Prostate gland (tissue), 2 donors: Measurements from ENCODE around the gene OR4D6. TPM values are rescaled to one million over a fixed set of nuclear protein-coding genes. Genes with fewer than 3 reads are reported as not detected.

Experiments used
- DNase-seq: peaks from one replicate; pipeline ENCODE4 v3.0.0-alpha.2; 2019; ENCODE audit warnings: low spot score
- H3K27ac ChIP-seq, 2 donors: fragments of 200-600 bp; sonication (generic); 2 replicates each; pipeline ENCODE4 v1.5.1; 2017 to 2019
- H3K27me3 ChIP-seq: fragments of 200-600 bp; sonication (generic); replicated peaks from 2 replicates; pipeline ENCODE4 v1.5.1; 2019; ENCODE audit not compliant: insufficient read depth
- H3K36me3 ChIP-seq, 2 donors: fragments of 200-600 bp; sonication (generic); 1 replicate in 1 of 2; 2 replicates in 1 of 2; pipeline versions ENCODE4 v1.5.1 to v1.8.1; 2017 to 2019
- H3K4me1 ChIP-seq: fragments of 200-600 bp; sonication (generic); replicated peaks from 2 replicates; pipeline ENCODE4 v1.5.1; 2019
- H3K4me3 ChIP-seq, 2 donors: fragments of 200-600 bp; sonication (generic); 2 replicates each; pipeline ENCODE4 v1.5.1; 2017 to 2019
- H3K9me3 ChIP-seq: fragments of 200-600 bp; sonication (generic); 2 replicates; pipeline ENCODE4 v1.5.1; 2017
- CTCF ChIP-seq, 4 experiments: fragments of 200-600 bp in 2 of 4; fragments of 450-650 bp in 2 of 4; sonication (generic) in 2 of 4; IDR thresholded peaks; 1 replicate in 3 of 4; 2 replicates in 1 of 4; pipeline ENCODE4 v1.5.1; 2016 to 2019; ENCODE audit warnings: antibody characterized with exemption in 4 of 4, mild to moderate bottlenecking in 2 of 4, moderate library complexity in 2 of 4
- POLR2A ChIP-seq: fragments of 450-650 bp; IDR thresholded peaks from one replicate; pipeline ENCODE4 v1.6.1; 2016; ENCODE audit warnings: antibody characterized with exemption, mild to moderate bottlenecking
- POLR2AphosphoS5 ChIP-seq: sonication (generic); formaldehyde crosslinking; IDR thresholded peaks from one replicate; pipeline ENCODE4 v1.6.1; 2017; ENCODE audit warnings: antibody characterized with exemption
- WGBS: methylation state at CpG from one replicate; pipeline ENCODE4 v1.1.5; 2018; 5-methylcytosine and 5-hydroxymethylcytosine counted together
- intact Hi-C: fragments of 100-400 bp; cut with DNase I; formaldehyde crosslinking; loops from one replicate; pipeline ENCODE4 v1.14.2; 2022
- total RNA-seq, 2 donors: library from RNA; depleted of rRNA; stranded (reverse); fragments of >200 nt; gene quantifications; one replicate each; pipeline ENCODE4 v1.1.0, GENCODE V29; 2016

OR4D6 gene
- total RNA-seq, 2 donors from 2014 or later: not detected

DNA sequence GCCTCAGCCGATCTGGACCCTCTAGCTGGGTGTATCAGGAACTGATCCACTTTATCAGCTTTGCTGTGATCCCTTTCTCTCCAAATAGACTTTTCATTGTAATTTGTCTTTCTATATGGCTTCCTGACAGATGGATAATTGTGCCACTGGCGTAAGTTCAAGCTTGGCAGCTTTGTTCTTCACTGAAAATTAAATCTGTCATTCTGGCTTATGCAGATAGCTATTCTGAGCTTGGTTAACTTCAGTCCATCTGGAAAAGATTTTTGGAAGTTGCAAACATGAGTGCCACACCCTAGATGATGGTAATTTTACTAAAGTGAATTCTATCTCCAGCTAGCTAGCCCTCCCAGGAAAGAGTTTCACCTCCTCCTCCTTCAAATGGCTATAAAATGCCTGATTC lies 38.6 kb upstream of the OR4D6 start:
- no peaks in the 10 kb centered on the region for H3K4me1 ChIP-seq
- no peaks in the 10 kb centered on the region for H3K36me3 ChIP-seq
- no peak for DNase-seq
- intact Hi-C loops: no loop called here
- no peak for TF ChIP-seq POLR2A
- TF ChIP-seq POLR2AphosphoS5: no peak
- TF ChIP-seq CTCF (IDR thresholded peaks at IDR 0.05): no peak
- H3K4me3 ChIP-seq: no peak overlapping the region
- H3K9me3 ChIP-seq: no peaks in the 10 kb centered on the region
- 72% methylated on average over 2 of the region's 2 CpGs for WGBS
- no peaks in the 10 kb centered on the region for H3K27me3 ChIP-seq
- H3K27ac ChIP-seq: no peak overlapping the region

- WGBS: 52% methylated on average over 2 of the region's 2 CpGs
These were observed 32.9 kb upstream of the OR4D6 start for GRCh38 chr11:59423835-59424234.

GRCh38 chr11:59425131-59425530 lies 31.6 kb upstream of the OR4D6 start:
- intact Hi-C loops: no loop called here

More at GRCh38 chr11:59423835-59424234, 32.9 kb upstream of the OR4D6 start:
- no peaks in the 10 kb centered on the region for H3K4me1 ChIP-seq
- no peak overlapping the region for H3K27ac ChIP-seq
- intact Hi-C loops: no loop called here
- TF ChIP-seq POLR2AphosphoS5 (no peak), CTCF (IDR thresholded peaks at IDR 0.05) (no peak), POLR2A (no peak)
- no peak overlapping the region for H3K4me3 ChIP-seq
- H3K9me3 ChIP-seq: no peaks in the 10 kb centered on the region
- H3K36me3 ChIP-seq: no peaks in the 10 kb centered on the region
- DNase-seq: no peak
- H3K27me3 ChIP-seq: no peaks in the 10 kb centered on the region

GRCh38 chr11:59426361-59427067 lies 30.2 kb upstream of the OR4D6 start, which contains the start of gene OR5A2:
OR5A2 (minus strand) TSS chr11:59426413; CDS start chr11:59422953, 3,460 bp downstream.
- H3K4me1 ChIP-seq: no peaks in the 10 kb centered on the region
- TF ChIP-seq CTCF (IDR thresholded peaks at IDR 0.05): no peak
- TF ChIP-seq POLR2AphosphoS5: no peak
- TF ChIP-seq POLR2A: no peak
- H3K9me3 ChIP-seq: no peaks in the 10 kb centered on the region
- H3K36me3 ChIP-seq: no peaks in the 10 kb centered on the region
- H3K27me3 ChIP-seq: no peaks in the 10 kb centered on the region
- no peak for DNase-seq
- no peak within 1 kb of the TSS for H3K27ac ChIP-seq
- H3K4me3 ChIP-seq: no peak within 1 kb of the TSS
- 54% methylated on average over 5 of the region's 5 CpGs for WGBS
- intact Hi-C loops: no loop called here

More at GRCh38 chr11:59425131-59425530, 31.6 kb upstream of the OR4D6 start:
- no peaks in the 10 kb centered on the region for H3K27me3 ChIP-seq
- H3K36me3 ChIP-seq: no peaks in the 10 kb centered on the region
- no peaks in the 10 kb centered on the region for H3K9me3 ChIP-seq
- no peak for DNase-seq
- H3K4me3 ChIP-seq: no peak overlapping the region
- H3K27ac ChIP-seq: no peak overlapping the region
- no peaks in the 10 kb centered on the region for H3K4me1 ChIP-seq
- TF ChIP-seq POLR2A (no peak), CTCF (IDR thresholded peaks at IDR 0.05) (no peak), POLR2AphosphoS5 (no peak)
- WGBS: 35% methylated on average over 4 of the region's 4 CpGs

DNA sequence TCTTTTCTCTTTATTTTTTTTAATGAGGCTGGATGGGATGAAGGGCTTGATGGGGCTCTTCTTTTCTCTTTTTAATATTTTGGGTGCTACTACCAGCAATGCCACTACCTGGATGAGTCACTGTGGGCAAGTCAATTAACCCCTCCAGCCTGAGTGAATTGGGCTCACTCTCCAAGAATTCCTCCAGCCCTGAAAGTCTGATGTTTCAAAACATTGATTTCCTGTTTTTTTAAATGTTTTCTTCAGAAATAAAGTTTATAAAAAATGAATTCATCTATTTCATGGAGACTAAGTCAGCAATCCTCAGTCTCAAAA lies 29.7 kb upstream of the OR4D6 start:
- no peaks in the 10 kb centered on the region for H3K9me3 ChIP-seq
- intact Hi-C loops: no loop called here
- no peak for TF ChIP-seq CTCF (IDR thresholded peaks at IDR 0.05)
- TF ChIP-seq POLR2A: no peak
- TF ChIP-seq POLR2AphosphoS5: no peak
- no peak overlapping the region for H3K4me3 ChIP-seq
- H3K27ac ChIP-seq: no peak overlapping the region
- DNase-seq: no peak
- H3K27me3 ChIP-seq: no peaks in the 10 kb centered on the region
- no peaks in the 10 kb centered on the region for H3K4me1 ChIP-seq
- no peaks in the 10 kb centered on the region for H3K36me3 ChIP-seq
